Medulla oblongata (tissue), 1 donor: ENCODE measurements around the gene CAMK2B.
"Not testable (repeated sequence)": the region's sequence is repeated elsewhere in the genome, so short reads cannot be mapped to it uniquely, and the experiment has no call there.

Experiments
- DNase-seq: peaks from one replicate; pipeline ENCODE4 v3.0.0-alpha.2; 2015; ENCODE audit errors: extremely low spot score

Gene CAMK2B

DNA sequence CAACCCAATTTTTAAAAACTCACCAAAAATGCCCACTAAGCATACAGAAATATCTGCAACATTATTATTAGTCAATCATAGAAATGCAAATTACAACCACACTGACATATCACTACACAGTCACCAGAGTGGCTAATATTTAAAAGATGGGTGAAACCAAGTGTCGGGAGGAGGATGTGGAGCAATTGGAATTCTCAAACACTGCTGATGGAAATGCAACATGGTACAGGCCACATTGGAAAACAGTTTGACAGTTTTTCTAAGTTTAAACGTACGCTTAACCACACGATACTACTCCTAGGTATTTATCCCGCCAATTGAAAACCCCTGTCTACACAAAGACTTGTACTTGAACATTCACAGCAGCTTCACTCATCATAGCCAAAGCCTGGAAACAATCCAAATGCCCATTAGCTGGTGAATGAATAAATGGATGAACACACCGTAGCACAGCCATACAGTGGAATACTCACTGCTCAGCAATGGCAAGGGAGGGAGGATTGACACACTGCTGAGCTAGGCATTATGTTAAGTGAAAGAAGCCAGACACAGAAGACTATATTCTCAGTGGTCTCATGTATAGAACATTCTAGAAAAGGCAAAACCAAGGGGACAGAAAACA, 152.5 kb downstream of the CAMK2B start:
- peak; percentile 26 for DNase-seq

DNA sequence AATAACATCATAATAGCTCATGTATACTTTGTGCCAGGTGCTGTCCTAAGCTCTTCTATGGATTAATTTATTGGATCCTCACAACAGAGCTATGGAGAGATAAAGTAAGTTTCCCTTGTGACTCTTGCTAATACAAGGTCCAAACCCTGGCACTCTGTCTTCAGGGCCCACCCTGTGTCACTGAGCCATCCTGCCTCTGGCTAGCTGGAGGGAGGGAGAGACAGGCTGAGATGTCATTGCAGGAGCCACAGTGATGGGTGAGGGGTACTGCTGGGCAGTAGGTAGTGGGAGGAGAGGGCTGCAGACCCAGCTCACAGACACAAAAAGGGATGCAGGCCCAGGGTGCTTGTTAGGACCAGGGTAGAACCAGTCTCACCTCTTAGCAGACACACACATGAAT, 153.0 kb downstream of the CAMK2B start:
- DNase-seq = no peak

DNA sequence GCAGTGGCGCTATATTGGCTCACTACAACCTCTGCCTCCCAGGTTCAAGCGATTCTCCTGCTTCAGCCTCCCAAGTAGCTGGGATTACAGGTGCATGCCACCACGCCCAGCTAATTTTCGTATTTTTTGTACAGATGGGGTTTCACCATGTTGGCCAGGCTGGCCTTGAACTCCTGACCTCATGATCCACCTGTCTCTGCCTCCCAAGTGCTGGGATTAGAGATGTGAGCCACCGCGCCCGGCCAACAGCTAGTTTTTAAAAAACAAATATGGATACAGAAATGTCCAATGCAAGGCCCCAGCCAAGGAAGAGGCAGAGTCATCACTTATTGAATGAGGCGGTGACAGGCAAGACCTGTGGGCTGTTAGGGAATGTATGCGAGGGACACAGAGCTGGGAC, 153.5 kb downstream of the CAMK2B start:
- not testable (repeated sequence) for DNase-seq

DNA sequence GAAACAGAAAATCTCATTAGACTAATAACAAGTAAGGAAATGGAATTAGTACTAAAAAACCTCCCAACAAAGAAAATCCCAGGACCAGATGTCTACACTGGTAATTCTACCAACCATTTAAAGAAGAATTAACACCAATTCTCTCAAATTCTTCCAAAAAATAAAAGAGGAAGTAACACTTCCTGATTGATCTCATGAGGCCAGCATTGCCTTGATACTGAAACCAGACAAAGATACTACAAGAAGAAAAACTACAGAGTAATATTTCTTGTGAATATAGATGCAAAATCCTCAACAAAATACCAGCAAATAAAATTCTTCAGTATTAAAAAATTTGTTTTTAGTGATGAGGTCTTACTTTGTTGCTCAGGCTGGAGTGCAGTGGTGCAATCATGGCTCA, 157.5 kb downstream of the CAMK2B start:
- DNase-seq = no peak
